ENCODE data around the gene PTPN20. TPM values are rescaled to one million over a fixed set of nuclear protein-coding genes. Genes with fewer than 3 reads are reported as not detected.

The PTPN20 gene
- total and polyA plus RNA-seq, 8 donors, result 3.2 to 7.1 (median 4.2) TPM

DNA sequence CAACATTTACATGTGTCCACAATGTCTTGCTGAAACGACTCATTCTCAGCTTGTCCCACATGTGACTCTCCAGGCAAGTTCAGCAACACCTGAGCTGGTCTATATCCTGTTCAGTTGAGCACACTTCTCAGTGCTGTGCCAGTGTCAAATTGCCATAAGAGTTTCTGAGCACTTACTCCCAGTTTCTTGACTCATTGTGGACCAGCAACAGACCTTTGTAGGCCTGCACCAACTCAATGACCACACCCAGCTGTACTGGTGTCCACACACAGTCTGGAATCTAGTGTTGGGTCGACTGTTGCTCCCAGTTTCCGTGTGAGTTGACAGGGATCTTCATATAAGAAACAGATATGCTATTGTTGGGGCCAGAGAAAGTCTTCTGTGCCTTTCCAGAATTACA is 88.0 kb downstream of the PTPN20 start:
- Histone ChIP-seq H3K4me1 (no peaks in the 10 kb centered on the region), H3K27me3 (no peaks in the 10 kb centered on the region), H3K4me3 (no peak overlapping the region), H3K27ac (no peak overlapping the region), H3K36me3 (no peaks in the 10 kb centered on the region), H3K9me3 (no peaks in the 10 kb centered on the region)
- intact Hi-C loops (cut with DNase I), result no loop called here
- DNase-seq (no peak), ATAC-seq (peak; percentile 37)
- TF ChIP-seq, protein P1, sequence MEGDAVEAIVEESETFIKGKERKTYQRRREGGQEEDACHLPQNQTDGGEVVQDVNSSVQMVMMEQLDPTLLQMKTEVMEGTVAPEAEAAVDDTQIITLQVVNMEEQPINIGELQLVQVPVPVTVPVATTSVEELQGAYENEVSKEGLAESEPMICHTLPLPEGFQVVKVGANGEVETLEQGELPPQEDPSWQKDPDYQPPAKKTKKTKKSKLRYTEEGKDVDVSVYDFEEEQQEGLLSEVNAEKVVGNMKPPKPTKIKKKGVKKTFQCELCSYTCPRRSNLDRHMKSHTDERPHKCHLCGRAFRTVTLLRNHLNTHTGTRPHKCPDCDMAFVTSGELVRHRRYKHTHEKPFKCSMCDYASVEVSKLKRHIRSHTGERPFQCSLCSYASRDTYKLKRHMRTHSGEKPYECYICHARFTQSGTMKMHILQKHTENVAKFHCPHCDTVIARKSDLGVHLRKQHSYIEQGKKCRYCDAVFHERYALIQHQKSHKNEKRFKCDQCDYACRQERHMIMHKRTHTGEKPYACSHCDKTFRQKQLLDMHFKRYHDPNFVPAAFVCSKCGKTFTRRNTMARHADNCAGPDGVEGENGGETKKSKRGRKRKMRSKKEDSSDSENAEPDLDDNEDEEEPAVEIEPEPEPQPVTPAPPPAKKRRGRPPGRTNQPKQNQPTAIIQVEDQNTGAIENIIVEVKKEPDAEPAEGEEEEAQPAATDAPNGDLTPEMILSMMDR (IDR thresholded peaks at IDR 0.05), result no peak

DNA sequence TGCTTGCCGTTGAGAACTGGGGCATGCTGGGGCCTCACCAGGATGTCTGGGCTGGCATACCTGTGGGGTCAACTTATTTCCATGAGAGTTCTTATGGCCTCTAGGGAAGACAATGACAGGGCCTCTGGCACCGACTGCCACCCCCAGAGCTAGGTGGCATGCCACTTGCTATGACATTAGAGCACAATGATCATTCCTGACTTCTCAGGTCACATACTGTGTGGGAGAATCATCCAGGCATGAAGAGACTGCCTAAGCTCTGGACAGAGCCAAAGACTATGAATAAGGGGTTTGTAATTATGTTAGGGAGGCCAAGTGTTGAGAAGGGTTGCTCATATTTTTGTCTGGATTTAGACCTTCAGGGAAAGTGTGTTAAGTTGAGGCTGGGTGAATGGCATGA is 97.5 kb downstream of the PTPN20 start:
- Histone ChIP-seq H3K9me3 (no peaks in the 10 kb centered on the region), H3K36me3 (no peaks in the 10 kb centered on the region), H3K27me3 (no peaks in the 10 kb centered on the region), H3K27ac (no peak overlapping the region), H3K4me1 (no peaks in the 10 kb centered on the region), H3K4me3 (no peak overlapping the region)
- intact Hi-C loops (cut with DNase I), result no loop called here
- TF ChIP-seq, protein P1 (IDR thresholded peaks at IDR 0.05), result no peak
- ATAC-seq (no peak), DNase-seq (no peak)

DNA sequence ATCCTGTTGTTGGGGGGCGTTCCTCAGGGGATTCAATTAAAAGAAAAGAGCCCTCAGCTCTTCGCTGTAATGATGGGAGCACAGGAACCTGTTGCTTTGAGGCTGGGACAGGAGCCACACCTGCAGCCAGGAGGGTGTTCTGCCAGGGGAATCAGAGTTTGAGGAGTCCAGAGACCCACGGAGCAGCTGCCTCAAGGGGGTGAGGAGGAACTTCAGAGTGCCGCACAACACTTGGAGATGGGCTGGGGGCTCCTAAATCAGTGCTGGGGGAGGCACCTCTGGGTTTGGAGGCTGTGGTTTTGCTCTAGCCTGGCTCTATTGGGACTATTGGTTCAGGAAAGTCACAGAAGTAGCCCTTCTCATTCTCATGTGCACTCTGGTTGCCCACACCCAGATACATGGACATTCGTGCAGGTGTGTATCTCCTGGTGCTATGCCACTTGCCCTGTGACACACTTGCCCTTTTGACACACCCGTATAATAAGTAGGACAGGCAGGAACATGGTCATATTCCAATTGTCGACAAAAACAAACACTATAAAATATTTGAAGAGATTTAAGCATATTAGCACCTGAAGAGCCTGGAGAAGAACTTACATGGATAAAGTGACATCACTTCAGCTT is 98.1 kb downstream of the PTPN20 start:
- no peaks in the 10 kb centered on the region for H3K36me3 ChIP-seq
- H3K4me1 ChIP-seq, result no peaks in the 10 kb centered on the region
- intact Hi-C loops (cut with DNase I), result no loop called here
- DNase-seq (no peak), ATAC-seq (no peak)
- TF ChIP-seq, protein P1 (IDR thresholded peaks at IDR 0.05), result no peak
- no peaks in the 10 kb centered on the region for H3K9me3 ChIP-seq
- no peak overlapping the region for H3K27ac ChIP-seq
- H3K27me3 ChIP-seq, result no peaks in the 10 kb centered on the region
- no peak overlapping the region for H3K4me3 ChIP-seq

DNA sequence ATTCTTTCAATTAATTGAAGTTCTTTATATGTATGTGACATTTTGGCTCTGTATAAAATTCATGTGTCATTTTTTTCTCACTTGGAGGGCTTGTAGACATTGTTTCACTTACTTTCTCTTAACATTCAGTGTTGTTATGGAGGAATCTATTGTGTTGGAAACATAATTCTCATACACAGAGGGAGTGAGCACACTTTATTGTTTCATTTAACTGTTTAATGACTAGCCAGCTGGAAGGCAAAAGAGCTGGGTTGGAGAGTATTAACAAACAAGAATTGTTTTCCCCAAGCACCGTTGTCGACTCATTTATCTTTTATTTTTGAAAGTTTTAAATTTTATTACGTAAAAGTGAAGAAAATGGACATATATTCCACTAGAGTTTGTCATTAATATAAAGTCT is 98.8 kb downstream of the PTPN20 start:
- Histone ChIP-seq H3K4me1 (no peaks in the 10 kb centered on the region), H3K9me3 (no peaks in the 10 kb centered on the region), H3K36me3 (no peaks in the 10 kb centered on the region), H3K4me3 (no peak overlapping the region), H3K27me3 (no peaks in the 10 kb centered on the region), H3K27ac (no peak overlapping the region)
- ATAC-seq (no peak), DNase-seq (no peak)
- intact Hi-C loops (cut with DNase I), result no loop called here
- TF ChIP-seq, protein P1 (IDR thresholded peaks at IDR 0.05), result no peak

DNA sequence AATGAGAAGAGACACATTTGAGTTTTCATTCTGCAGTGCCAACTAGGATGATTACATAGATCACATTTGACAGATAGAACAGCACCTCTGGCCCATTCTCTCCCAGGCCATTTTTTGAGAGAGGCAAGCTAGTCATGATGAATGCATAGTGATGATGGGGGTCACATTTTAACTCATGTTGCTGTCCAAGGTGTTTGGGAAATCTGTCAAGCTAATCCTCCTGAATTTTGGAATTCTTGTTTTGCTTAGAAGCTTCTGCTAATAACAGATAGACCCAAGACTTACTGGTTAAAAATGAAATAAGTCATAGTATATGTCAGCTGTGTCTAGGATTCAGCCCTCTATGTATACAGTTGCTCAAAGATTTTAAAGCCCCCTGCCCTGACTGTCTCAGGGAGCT is 101.0 kb downstream of the PTPN20 start:
- Histone ChIP-seq H3K36me3 (no peaks in the 10 kb centered on the region), H3K4me1 (no peaks in the 10 kb centered on the region), H3K27ac (no peak overlapping the region), H3K4me3 (no peak overlapping the region), H3K9me3 (no peaks in the 10 kb centered on the region), H3K27me3 (no peaks in the 10 kb centered on the region)
- TF ChIP-seq, protein P1 (IDR thresholded peaks at IDR 0.05), result no peak
- ATAC-seq, result no peak
- DNase-seq, result no peak
- intact Hi-C loops (cut with DNase I), result no loop called here
